ENCODE results near the gene NIN.
A peak's percentile ranks its signal among the peaks of the same experiment; 100 is the strongest.

Gene NIN

GRCh38 chr14:50679674-50680073, 151.3 kb downstream of the NIN start:
- H3K9me3 ChIP-seq (ENCODE audit: insufficient read depth, low read length, severe bottlenecking): no peaks in the 10 kb centered on the region
- H3K27me3 ChIP-seq (ENCODE audit: insufficient read depth, low read length, poor library complexity): no peaks in the 10 kb centered on the region
- no peak overlapping the region for H3K4me2 ChIP-seq (ENCODE audit: insufficient read depth, low read length)
- ATAC-seq (ENCODE audit: insufficient read depth, low read depth) (no peak), DNase-seq (no peak)
- H3K27ac ChIP-seq (ENCODE audit: low read length): no peak overlapping the region
- H4K20me1 ChIP-seq (ENCODE audit: insufficient read depth, low read length): no peaks in the 10 kb centered on the region
- no peak overlapping the region for H3K9ac ChIP-seq (ENCODE audit: low read depth, low read length)
- TF ChIP-seq CTCF (IDR thresholded peaks at IDR 0.05; ENCODE audit: borderline replicate concordance, extremely low read depth, low read length, poor library complexity, severe bottlenecking) (no peak), EZH2 (IDR thresholded peaks at IDR 0.05; ENCODE audit: borderline replicate concordance, low read depth, low read length, severe bottlenecking) (no peak)
- no peaks in the 10 kb centered on the region for H3K79me2 ChIP-seq (ENCODE audit: insufficient read depth, low read length)
- H2AFZ ChIP-seq (ENCODE audit: low read depth, low read length): no peak overlapping the region
- no peaks in the 10 kb centered on the region for H3K36me3 ChIP-seq (ENCODE audit: insufficient read depth, low read length)
- no peaks in the 10 kb centered on the region for H3K4me1 ChIP-seq (ENCODE audit: insufficient read depth, low read length)
- no peak overlapping the region for H3K4me3 ChIP-seq (ENCODE audit: low read depth in 1 of 2, low read length in 2 of 2)

- peak overlapping the region; percentile 34; the same call in 1 of the 2 replicates for H2AFZ ChIP-seq (ENCODE audit: low read depth, low read length)
- H3K79me2 ChIP-seq (ENCODE audit: insufficient read depth, low read length): no peaks in the 10 kb centered on the region
- no peak overlapping the region for H3K27ac ChIP-seq (ENCODE audit: low read length)
- H3K4me2 ChIP-seq (ENCODE audit: insufficient read depth, low read length): no peak overlapping the region
- no peaks in the 10 kb centered on the region for H3K36me3 ChIP-seq (ENCODE audit: insufficient read depth, low read length)
- H3K9ac ChIP-seq (ENCODE audit: low read depth, low read length): no peak overlapping the region
- H3K4me3 ChIP-seq (ENCODE audit: low read depth in 1 of 2, low read length in 2 of 2): no peak overlapping the region
- TF ChIP-seq EZH2 (IDR thresholded peaks at IDR 0.05; ENCODE audit: borderline replicate concordance, low read depth, low read length, severe bottlenecking) (no peak), CTCF (IDR thresholded peaks at IDR 0.05; ENCODE audit: borderline replicate concordance, extremely low read depth, low read length, poor library complexity, severe bottlenecking) (no peak)
- no peaks in the 10 kb centered on the region for H3K4me1 ChIP-seq (ENCODE audit: insufficient read depth, low read length)
- no peaks in the 10 kb centered on the region for H4K20me1 ChIP-seq (ENCODE audit: insufficient read depth, low read length)
- H3K27me3 ChIP-seq (ENCODE audit: insufficient read depth, low read length, poor library complexity): no peaks in the 10 kb centered on the region
- DNase-seq (no peak), ATAC-seq (ENCODE audit: insufficient read depth, low read depth) (no peak)
- no peaks in the 10 kb centered on the region for H3K9me3 ChIP-seq (ENCODE audit: insufficient read depth, low read length, severe bottlenecking)
These were observed 152.8 kb downstream of the NIN start for GRCh38 chr14:50678163-50678562.

- Histone ChIP-seq H3K79me2 (ENCODE audit: insufficient read depth, low read length) (no peaks in the 10 kb centered on the region), H3K4me3 (ENCODE audit: low read depth in 1 of 2, low read length in 2 of 2) (no peak overlapping the region), H3K4me1 (ENCODE audit: insufficient read depth, low read length) (no peaks in the 10 kb centered on the region), H2AFZ (ENCODE audit: low read depth, low read length) (no peak overlapping the region), H3K9me3 (ENCODE audit: insufficient read depth, low read length, severe bottlenecking) (no peaks in the 10 kb centered on the region), H3K9ac (ENCODE audit: low read depth, low read length) (no peak overlapping the region), H4K20me1 (ENCODE audit: insufficient read depth, low read length) (no peaks in the 10 kb centered on the region), H3K27me3 (ENCODE audit: insufficient read depth, low read length, poor library complexity) (no peaks in the 10 kb centered on the region), H3K4me2 (ENCODE audit: insufficient read depth, low read length) (no peak overlapping the region), H3K36me3 (ENCODE audit: insufficient read depth, low read length) (no peaks in the 10 kb centered on the region), H3K27ac (ENCODE audit: low read length) (no peak overlapping the region)
- TF ChIP-seq EZH2 (IDR thresholded peaks at IDR 0.05; ENCODE audit: borderline replicate concordance, low read depth, low read length, severe bottlenecking) (no peak), CTCF (IDR thresholded peaks at IDR 0.05; ENCODE audit: borderline replicate concordance, extremely low read depth, low read length, poor library complexity, severe bottlenecking) (no peak)
- ATAC-seq (ENCODE audit: insufficient read depth, low read depth) (no peak), DNase-seq (no peak)
These were observed 153.4 kb downstream of the NIN start for GRCh38 chr14:50677527-50678063.

Data from DND-41 (cell line).